Small intestine (tissue), 7 donors: Measurements from ENCODE around the gene TSHZ2. TPM values are rescaled to one million over a fixed set of nuclear protein-coding genes. Genes with fewer than 3 reads are reported as not detected.
A peak's percentile ranks its signal among the peaks of the same experiment; 100 is the strongest.

Source experiments
- DNase-seq, 2 donors: peaks; one replicate each; pipeline versions ENCODE4 v3.0.0 to v3.0.0-alpha.2; 2013
- FAIRE-seq: peaks from 2 replicates; lab custom pipeline; 2012; peaks lifted over from hg19 to GRCh38; lab: Jason Lieb, UNC
- H3K27ac ChIP-seq, 3 donors: one replicate each; pipeline ENCODE4 v1.5.1; 2013; ENCODE audit warnings: low read length in 2 of 3, mild to moderate bottlenecking in 2 of 3, control low read depth in 1 of 3, inconsistent platforms in 1 of 3, low read depth in 1 of 3, moderate library complexity in 1 of 3
- H3K27me3 ChIP-seq, 3 donors: one replicate each; pipeline ENCODE4 v1.6.1; 2013; ENCODE audit warnings: low read length in 3 of 3, inconsistent platforms in 1 of 3; ENCODE audit not compliant: control insufficient read depth in 3 of 3, insufficient read depth in 3 of 3
- H3K36me3 ChIP-seq, 3 donors: one replicate each; pipeline ENCODE4 v1.6.1; 2013; ENCODE audit warnings: low read length in 3 of 3, inconsistent platforms in 1 of 3, low read depth in 1 of 3, mild to moderate bottlenecking in 1 of 3, moderate library complexity in 1 of 3; ENCODE audit not compliant: control insufficient read depth in 3 of 3, insufficient read depth in 2 of 3
- H3K4me1 ChIP-seq, 3 donors: one replicate each; pipeline ENCODE4 v1.6.1; 2013; ENCODE audit warnings: low read length in 2 of 3, inconsistent platforms in 1 of 3, low read depth in 1 of 3, mild to moderate bottlenecking in 1 of 3, moderate library complexity in 1 of 3; ENCODE audit not compliant: control insufficient read depth in 3 of 3, insufficient read depth in 2 of 3
- H3K4me3 ChIP-seq, 3 donors: one replicate each; pipeline ENCODE4 v1.5.1; 2013; ENCODE audit warnings: low read length in 3 of 3, control low read depth in 1 of 3, inconsistent platforms in 1 of 3, low read depth in 1 of 3, mild to moderate bottlenecking in 1 of 3, moderate library complexity in 1 of 3
- H3K9me3 ChIP-seq, 2 donors: one replicate each; pipeline ENCODE4 v1.6.1; 2013; ENCODE audit warnings: low read depth in 1 of 2, low read length in 1 of 2; ENCODE audit not compliant: control insufficient read depth in 2 of 2, insufficient read depth in 1 of 2
- WGBS, 3 donors: extraction: QIAGEN DNeasy Blood & Tissue Kit; methylation state at CpG; one replicate each; pipeline ENCODE4 v1.1.7; 2013; 5-methylcytosine and 5-hydroxymethylcytosine counted together
- polyA plus RNA-seq, 4 donors: library from polyadenylated mRNA; stranded (reverse) in 3 of 4; unstranded in 1 of 4; fragments of 200-250 nt in 3 of 4; fragments of 120-200 nt in 1 of 4; gene quantifications; one replicate each; pipeline versions ENCODE4 v1.2.1 to v1.2.3, GENCODE V29; 2013
- donor health status: healthy with polysubstance abuse.
- donor health status: control.
- donor health status: control.
- donor health status: Bipolar disorder and iron deficiency.
- donor health status: healthy.

The TSHZ2 gene
- polyA plus RNA-seq, 4 donors, result 0.67 to 4.4 (median 2.1) TPM

GRCh38 chr20:53070224-53070623 lies 98.1 kb downstream of the TSHZ2 start:
- H3K9me3 ChIP-seq, result peaks cover 0 to 4% of the 10 kb centered on the region in 2 donors

GRCh38 chr20:53070706-53071392 lies 98.7 kb downstream of the TSHZ2 start:
- FAIRE-seq, result no peak
- no peak overlapping the region for H3K27ac ChIP-seq

More at GRCh38 chr20:53070224-53070623, 98.1 kb downstream of the TSHZ2 start:
- H3K27me3 ChIP-seq, result peaks cover 0 to 4% (median 0%) of the 10 kb centered on the region in 3 donors
- no peak overlapping the region for H3K4me3 ChIP-seq
- H3K27ac ChIP-seq, result no peak overlapping the region
- WGBS, 3 donors, result 65 to 67% (median 66%) methylated on average over 4 of the region's 4 CpGs
- no peak for DNase-seq
- FAIRE-seq, result no peak
- no peaks in the 10 kb centered on the region for H3K4me1 ChIP-seq
- no peaks in the 10 kb centered on the region for H3K36me3 ChIP-seq

GRCh38 chr20:53071833-53072232 lies 99.7 kb downstream of the TSHZ2 start:
- 60 to 85% (median 68%) methylated on average over 8 of the region's 8 CpGs for WGBS, 3 donors
- Histone ChIP-seq H3K36me3 (no peaks in the 10 kb centered on the region), H3K9me3 (peaks cover 0 to 4% of the 10 kb centered on the region in 2 donors), H3K4me1 (peaks cover 0 to 2% (median 2%) of the 10 kb centered on the region in 3 donors), H3K27ac (no peak overlapping the region), H3K4me3 (no peak overlapping the region), H3K27me3 (peaks cover 0 to 4% (median 0%) of the 10 kb centered on the region in 3 donors)
- FAIRE-seq (no peak), DNase-seq (no peak)

More at GRCh38 chr20:53070706-53071392, 98.7 kb downstream of the TSHZ2 start:
- WGBS, 3 donors, result 39 to 52% (median 50%) methylated on average over 8 of the region's 8 CpGs
- H3K4me1 ChIP-seq, result no peaks in the 10 kb centered on the region
- peaks cover 0 to 4% (median 0%) of the 10 kb centered on the region in 3 donors for H3K27me3 ChIP-seq
- H3K9me3 ChIP-seq, result peaks cover 0 to 4% of the 10 kb centered on the region in 2 donors
- peak; percentile 6 to 9 for DNase-seq
- H3K4me3 ChIP-seq, result no peak overlapping the region
- H3K36me3 ChIP-seq, result no peaks in the 10 kb centered on the region

DNA sequence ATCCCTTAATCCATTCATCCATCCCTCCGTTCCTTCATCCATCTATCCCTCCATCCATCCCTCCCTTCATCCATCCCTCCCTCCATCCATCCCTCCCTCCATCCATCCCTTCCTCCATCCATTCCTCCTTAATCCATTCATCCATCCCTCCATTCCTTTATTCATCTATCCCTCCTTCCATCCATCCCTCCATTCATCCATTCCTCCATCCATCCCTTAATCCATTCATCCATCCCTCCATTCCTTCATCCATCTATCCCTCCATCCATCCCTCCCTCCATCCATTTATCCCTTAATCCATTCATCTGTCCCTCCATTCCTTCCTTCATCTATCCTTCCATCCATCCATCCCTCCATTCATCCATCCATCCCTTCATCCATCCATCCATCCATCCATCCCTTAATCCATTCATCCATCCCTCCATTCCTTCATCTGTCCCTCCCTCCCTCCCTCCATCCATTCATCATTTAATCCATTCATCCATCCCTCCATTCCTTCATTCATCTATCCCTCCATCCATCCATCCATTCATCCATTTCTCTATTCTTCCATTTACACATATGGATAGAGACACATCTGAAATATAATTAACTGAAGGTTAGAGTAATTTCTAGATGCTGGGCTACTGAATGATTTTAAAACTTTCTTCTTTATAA lies 100.9 kb downstream of the TSHZ2 start:
- no peak for FAIRE-seq
- WGBS, 3 donors, result 90 to 94% (median 94%) methylated on average over 1 of the region's 1 CpG
- Histone ChIP-seq H3K4me1 (peaks cover 0 to 5% (median 4%) of the 10 kb centered on the region in 3 donors), H3K27ac (no peak overlapping the region), H3K27me3 (no peaks in the 10 kb centered on the region), H3K4me3 (no peak overlapping the region), H3K36me3 (no peaks in the 10 kb centered on the region), H3K9me3 (no peaks in the 10 kb centered on the region)
- no peak for DNase-seq

- Histone ChIP-seq H3K27me3 (no peaks in the 10 kb centered on the region), H3K9me3 (no peaks in the 10 kb centered on the region), H3K27ac (no peak overlapping the region), H3K4me3 (no peak overlapping the region), H3K36me3 (no peaks in the 10 kb centered on the region), H3K4me1 (peaks cover 0 to 5% (median 4%) of the 10 kb centered on the region in 3 donors)
- no peak for DNase-seq
- no peak for FAIRE-seq
- WGBS, 3 donors, result 82 to 93% (median 92%) methylated on average over 4 of the region's 4 CpGs
Measured at GRCh38 chr20:53073636-53074415, 101.7 kb downstream of the TSHZ2 start.

- no peak overlapping the region for H3K4me3 ChIP-seq
- H3K36me3 ChIP-seq, result no peaks in the 10 kb centered on the region
- H3K9me3 ChIP-seq, result no peaks in the 10 kb centered on the region
- DNase-seq (no peak), FAIRE-seq (no peak)
- no peaks in the 10 kb centered on the region for H3K27me3 ChIP-seq
- 63 to 92% (median 91%) methylated on average over 4 of the region's 4 CpGs for WGBS, 3 donors
- peaks cover 0 to 7% (median 4%) of the 10 kb centered on the region in 3 donors for H3K4me1 ChIP-seq
- H3K27ac ChIP-seq, result no peak overlapping the region
Measured at GRCh38 chr20:53074811-53075314, 102.7 kb downstream of the TSHZ2 start.

DNA sequence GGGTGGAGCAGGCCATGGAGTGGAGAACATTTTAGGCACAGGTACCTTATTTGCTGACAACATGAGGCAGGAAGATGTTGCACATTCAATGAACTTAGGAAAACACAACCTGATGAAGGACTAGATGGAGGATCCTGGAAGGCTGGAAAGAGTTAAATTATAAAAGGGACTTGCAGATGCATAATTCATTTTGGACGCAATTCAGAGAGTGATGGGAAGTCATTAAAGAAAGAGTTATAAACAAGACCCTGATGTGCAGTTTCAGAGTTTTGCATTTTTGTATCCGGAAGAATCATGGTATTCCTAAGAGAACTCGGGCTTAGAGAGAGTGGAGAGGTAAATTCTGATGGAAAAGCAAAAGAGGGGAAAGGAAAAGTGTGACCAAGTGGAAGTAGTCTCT lies 104.5 kb downstream of the TSHZ2 start:
- H3K4me3 ChIP-seq, result no peak overlapping the region
- H3K27ac ChIP-seq, result no peak overlapping the region
- H3K9me3 ChIP-seq, result no peaks in the 10 kb centered on the region
- 54 to 75% (median 72%) methylated on average over 3 of the region's 3 CpGs for WGBS, 3 donors
- no peaks in the 10 kb centered on the region for H3K27me3 ChIP-seq
- FAIRE-seq, result no peak
- H3K4me1 ChIP-seq, result peaks cover 0 to 19% (median 10%) of the 10 kb centered on the region in 3 donors
- no peak for DNase-seq
- H3K36me3 ChIP-seq, result no peaks in the 10 kb centered on the region
